DOHH2 (cell line): ENCODE results near the gene WWOX.

Experiments
- EZH2phosphoT487 ChIP-seq: fragments of 200-600 bp; sonication (generic); IDR thresholded peaks from 2 replicates; pipeline ENCODE4 v1.6.1; 2017; ENCODE audit warnings: borderline replicate concordance, mild to moderate bottlenecking, antibody characterized with exemption, low read length, moderate library complexity, mixed read lengths
- TF ChIP-seq, protein P1 (sequence below): fragments of 200-600 bp; sonication (generic); IDR thresholded peaks from one replicate; pipeline ENCODE4 v1.5.1; 2014; ENCODE audit warnings: antibody characterized with exemption, mild to moderate bottlenecking, low read depth, low read length; ENCODE audit not compliant: poor library complexity, severe bottlenecking

DNA sequence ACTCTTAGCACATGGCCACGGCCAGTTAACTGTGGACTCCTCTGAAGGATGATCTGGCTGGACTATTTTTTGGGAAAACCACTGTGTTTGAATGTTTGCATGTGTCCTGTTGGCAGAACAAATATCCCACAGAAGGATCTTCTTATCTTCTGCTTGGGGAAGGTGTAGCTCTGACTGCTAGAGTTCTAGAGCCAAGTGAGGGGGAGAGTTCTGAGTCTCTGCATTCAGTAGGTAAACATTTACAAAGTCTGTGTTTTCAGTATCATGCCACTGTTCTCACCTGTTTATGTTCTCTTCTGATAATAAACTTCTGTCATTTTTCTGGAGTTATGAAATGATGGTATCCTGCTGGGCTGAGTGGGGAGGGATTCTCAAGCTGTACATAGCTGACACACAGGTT is 241.1 kb downstream of the WWOX start:
- TF ChIP-seq, protein P1, sequence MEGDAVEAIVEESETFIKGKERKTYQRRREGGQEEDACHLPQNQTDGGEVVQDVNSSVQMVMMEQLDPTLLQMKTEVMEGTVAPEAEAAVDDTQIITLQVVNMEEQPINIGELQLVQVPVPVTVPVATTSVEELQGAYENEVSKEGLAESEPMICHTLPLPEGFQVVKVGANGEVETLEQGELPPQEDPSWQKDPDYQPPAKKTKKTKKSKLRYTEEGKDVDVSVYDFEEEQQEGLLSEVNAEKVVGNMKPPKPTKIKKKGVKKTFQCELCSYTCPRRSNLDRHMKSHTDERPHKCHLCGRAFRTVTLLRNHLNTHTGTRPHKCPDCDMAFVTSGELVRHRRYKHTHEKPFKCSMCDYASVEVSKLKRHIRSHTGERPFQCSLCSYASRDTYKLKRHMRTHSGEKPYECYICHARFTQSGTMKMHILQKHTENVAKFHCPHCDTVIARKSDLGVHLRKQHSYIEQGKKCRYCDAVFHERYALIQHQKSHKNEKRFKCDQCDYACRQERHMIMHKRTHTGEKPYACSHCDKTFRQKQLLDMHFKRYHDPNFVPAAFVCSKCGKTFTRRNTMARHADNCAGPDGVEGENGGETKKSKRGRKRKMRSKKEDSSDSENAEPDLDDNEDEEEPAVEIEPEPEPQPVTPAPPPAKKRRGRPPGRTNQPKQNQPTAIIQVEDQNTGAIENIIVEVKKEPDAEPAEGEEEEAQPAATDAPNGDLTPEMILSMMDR, result no peak
- no peak for TF ChIP-seq EZH2phosphoT487
